H9 (cell line): Measurements from ENCODE around the gene DOCK1. TPM values are rescaled to one million over a fixed set of nuclear protein-coding genes. Genes with fewer than 3 reads are reported as not detected.

Source experiments
- DNase-seq: peaks from one replicate; pipeline ENCODE4 v3.0.0-alpha.2; 2017
- H2AFZ ChIP-seq: one replicate; pipeline ENCODE4 v1.6.1; 2013; ENCODE audit warnings: mild to moderate bottlenecking, low read length, control low read depth, moderate library complexity
- H2AK5ac ChIP-seq: 2 replicates; pipeline ENCODE4 v1.6.1; 2013; ENCODE audit warnings: low read length, control low read depth, mixed read lengths; ENCODE audit not compliant: insufficient read length
- H2BK120ac ChIP-seq: one replicate; pipeline ENCODE4 v1.6.1; 2013; ENCODE audit warnings: low read depth, mild to moderate bottlenecking, low read length, control low read depth, inconsistent platforms; ENCODE audit not compliant: poor library complexity, severe bottlenecking
- H2BK12ac ChIP-seq: 2 replicates; pipeline ENCODE4 v1.6.1; 2013; ENCODE audit warnings: low read length, control low read depth, mixed read lengths, low read depth; ENCODE audit not compliant: insufficient read length
- H2BK15ac ChIP-seq: 2 replicates; pipeline ENCODE4 v1.6.1; 2013; ENCODE audit warnings: low read depth, low read length, control low read depth
- H2BK20ac ChIP-seq: one replicate; pipeline ENCODE4 v1.6.1; 2013; ENCODE audit warnings: low read depth, mild to moderate bottlenecking, low read length, control low read depth, inconsistent platforms; ENCODE audit not compliant: poor library complexity, severe bottlenecking
- H2BK5ac ChIP-seq: 2 replicates; pipeline ENCODE4 v1.6.1; 2013; ENCODE audit warnings: low read length, control low read depth, mixed read lengths; ENCODE audit not compliant: insufficient read length
- H3K14ac ChIP-seq: 2 replicates; pipeline ENCODE4 v1.6.1; 2013; ENCODE audit warnings: low read length, control low read depth; ENCODE audit not compliant: insufficient read depth
- H3K18ac ChIP-seq: 2 replicates; pipeline ENCODE4 v1.6.1; 2013; ENCODE audit warnings: low read depth, mild to moderate bottlenecking, mixed read lengths, low read length, control low read depth; ENCODE audit not compliant: insufficient read length
- H3K23ac ChIP-seq: 2 replicates; pipeline ENCODE4 v1.6.1; 2013; ENCODE audit warnings: low read length, control low read depth, mixed read lengths, low read depth; ENCODE audit not compliant: insufficient read length
- H3K23me2 ChIP-seq: 2 replicates; pipeline ENCODE4 v1.6.1; 2013; ENCODE audit warnings: low read depth, mild to moderate bottlenecking, mixed read lengths, low read length, control low read depth; ENCODE audit not compliant: insufficient read length, poor library complexity, severe bottlenecking
- H3K27ac ChIP-seq: 2 replicates; pipeline ENCODE4 v1.5.1; 2013; ENCODE audit warnings: low read length, control low read depth, mixed read lengths, low read depth; ENCODE audit not compliant: insufficient read length
- H3K27me3 ChIP-seq: 2 replicates; pipeline ENCODE4 v1.6.1; 2013; ENCODE audit warnings: low read length, control low read depth, inconsistent platforms; ENCODE audit not compliant: insufficient read depth
- H3K4ac ChIP-seq: 2 replicates; pipeline ENCODE4 v1.6.1; 2013; ENCODE audit warnings: low read depth, mild to moderate bottlenecking, control low read depth, inconsistent platforms, low read length, moderate library complexity
- H3K4me1 ChIP-seq: 2 replicates; pipeline ENCODE4 v1.6.1; 2013; ENCODE audit warnings: low read length, control low read depth, inconsistent platforms; ENCODE audit not compliant: insufficient read depth
- H3K4me2 ChIP-seq: 2 replicates; pipeline ENCODE4 v1.6.1; 2013; ENCODE audit warnings: low read length, control low read depth, mixed read lengths; ENCODE audit not compliant: insufficient read length, insufficient read depth
- H3K56ac ChIP-seq: 2 replicates; pipeline ENCODE4 v1.6.1; 2013; ENCODE audit warnings: low read depth, mild to moderate bottlenecking, mixed read lengths, low read length, control low read depth; ENCODE audit not compliant: insufficient read length
- H3K79me1 ChIP-seq: 2 replicates; pipeline ENCODE4 v1.6.1; 2013; ENCODE audit warnings: low read depth, mild to moderate bottlenecking, moderate library complexity, low read length, control low read depth, inconsistent platforms; ENCODE audit not compliant: insufficient read depth, poor library complexity, severe bottlenecking
- H3K79me2 ChIP-seq: 2 replicates; pipeline ENCODE4 v1.6.1; 2013; ENCODE audit warnings: low read length, control low read depth, inconsistent platforms; ENCODE audit not compliant: insufficient read depth
- H3K9ac ChIP-seq: 2 replicates; pipeline ENCODE4 v1.6.1; 2013; ENCODE audit warnings: low read length, control low read depth, mixed read lengths; ENCODE audit not compliant: insufficient read length; ENCODE audit errors: extremely low read depth
- H3K9me3 ChIP-seq: one replicate; pipeline ENCODE4 v1.6.1; 2013; ENCODE audit warnings: low read depth, low read length, inconsistent platforms; ENCODE audit not compliant: control insufficient read depth
- H3T11ph ChIP-seq: one replicate; pipeline ENCODE4 v1.6.1; 2013; ENCODE audit warnings: mild to moderate bottlenecking, low read length, control low read depth, inconsistent platforms
- H4K20me1 ChIP-seq: one replicate; pipeline ENCODE4 v1.6.1; 2013; ENCODE audit not compliant: control insufficient read depth, insufficient read length, insufficient read depth
- H4K5ac ChIP-seq: 2 replicates; pipeline ENCODE4 v1.6.1; 2013; ENCODE audit warnings: low read depth, mild to moderate bottlenecking, mixed read lengths, low read length, control low read depth; ENCODE audit not compliant: insufficient read length
- H4K8ac ChIP-seq: replicated peaks from 2 replicates; pipeline ENCODE4 v1.6.1; 2013; ENCODE audit warnings: low read length, control low read depth, mixed read lengths, low read depth; ENCODE audit not compliant: insufficient read length
- H4K91ac ChIP-seq: 2 replicates; pipeline ENCODE4 v1.6.1; 2013; ENCODE audit warnings: low read depth, mild to moderate bottlenecking, moderate library complexity, mixed read lengths, low read length, control low read depth; ENCODE audit not compliant: insufficient read length
- H3K27ac Mint-ChIP-seq, 3 experiments: 2 replicates in 2 of 3; 3 replicates in 1 of 3; pipeline ENCODE4 v1.8.0; 2020 to 2021; ENCODE audit warnings: mixed read lengths in 3 of 3, mild to moderate bottlenecking in 1 of 3, moderate library complexity in 1 of 3
- H3K27me3 Mint-ChIP-seq: 2 replicates; pipeline ENCODE4 v1.8.0; 2021; ENCODE audit warnings: low read depth, mild to moderate bottlenecking, moderate library complexity, mixed read lengths
- H3K36me3 Mint-ChIP-seq, 3 experiments: 2 replicates in 2 of 3; 3 replicates in 1 of 3; pipeline ENCODE4 v1.8.0; 2020 to 2021; ENCODE audit warnings: low read depth in 3 of 3, mixed read lengths in 3 of 3; ENCODE audit not compliant: insufficient read depth in 1 of 3
- H3K4me1 Mint-ChIP-seq, 2 experiments: 2 replicates each; pipeline ENCODE4 v1.8.0; 2020; ENCODE audit warnings: mixed read lengths in 2 of 2
- H3K4me3 Mint-ChIP-seq, 2 experiments: 2 replicates in 1 of 2; 3 replicates in 1 of 2; pipeline ENCODE4 v1.8.0; 2020 to 2021; ENCODE audit warnings: mild to moderate bottlenecking in 2 of 2, mixed read lengths in 2 of 2, moderate library complexity in 1 of 2
- H3K9me3 Mint-ChIP-seq, 2 experiments: 2 replicates in 1 of 2; 3 replicates in 1 of 2; pipeline ENCODE4 v1.8.0; 2020; ENCODE audit warnings: mild to moderate bottlenecking in 2 of 2, mixed read lengths in 2 of 2, moderate library complexity in 1 of 2
- WGBS: extraction: QIAGEN DNeasy Blood & Tissue Kit; methylation state at CpG from one replicate; pipeline ENCODE4 v1.1.7; 2013; ENCODE audit warnings: missing lambda C conversion rate, low lambda C conversion rate, mixed read lengths; ENCODE audit not compliant: insufficient read length; ENCODE audit errors: extremely low coverage; 5-methylcytosine and 5-hydroxymethylcytosine counted together
- total RNA-seq: library from RNA; stranded (reverse); gene quantifications from 2 replicates; pipeline ENCODE4 v1.2.1, GENCODE V29; 2021
- TF ChIP-seq, protein P1 (sequence below): fragments of 200-600 bp; sonication (generic); conservative IDR thresholded peaks from 3 replicates; pipeline ENCODE4 v1.8.0; 2021; ENCODE audit warnings: antibody characterized with exemption, mild to moderate bottlenecking

DOCK1 gene
- total RNA-seq, 1 experiment from 2014 or later = 57.0 TPM

GRCh38 chr10:127040756-127041155 lies 135.5 kb downstream of the DOCK1 start:
- Histone ChIP-seq H3K27ac (no peak overlapping the region), H3T11ph (no peak overlapping the region), H3K23me2 (no peaks in the 10 kb centered on the region), H3K9me3 (no peaks in the 10 kb centered on the region), H2AK5ac (no peak overlapping the region), H2BK5ac (no peak overlapping the region), H3K23ac (no peak overlapping the region), H2AFZ (no peak overlapping the region), H3K56ac (no peak overlapping the region), H3K4ac (no peak overlapping the region), H4K20me1 (no peaks in the 10 kb centered on the region), H3K4me2 (no peak overlapping the region), H4K91ac (no peak overlapping the region), H3K79me2 (no peaks in the 10 kb centered on the region), H2BK15ac (no peak overlapping the region), H3K9ac (no peak overlapping the region), H3K4me1 (no peaks in the 10 kb centered on the region), H4K8ac (no peak overlapping the region), H4K5ac (no peak overlapping the region), H3K18ac (no peak overlapping the region), H2BK12ac (no peak overlapping the region), H3K27me3 (no peaks in the 10 kb centered on the region), H3K79me1 (no peaks in the 10 kb centered on the region), H2BK20ac (no peak overlapping the region), H3K14ac (no peak overlapping the region), H2BK120ac (no peak overlapping the region)
- DNase-seq = no peak
- no peaks in the 10 kb centered on the region for H3K9me3 Mint-ChIP-seq
- TF ChIP-seq, protein P1, sequence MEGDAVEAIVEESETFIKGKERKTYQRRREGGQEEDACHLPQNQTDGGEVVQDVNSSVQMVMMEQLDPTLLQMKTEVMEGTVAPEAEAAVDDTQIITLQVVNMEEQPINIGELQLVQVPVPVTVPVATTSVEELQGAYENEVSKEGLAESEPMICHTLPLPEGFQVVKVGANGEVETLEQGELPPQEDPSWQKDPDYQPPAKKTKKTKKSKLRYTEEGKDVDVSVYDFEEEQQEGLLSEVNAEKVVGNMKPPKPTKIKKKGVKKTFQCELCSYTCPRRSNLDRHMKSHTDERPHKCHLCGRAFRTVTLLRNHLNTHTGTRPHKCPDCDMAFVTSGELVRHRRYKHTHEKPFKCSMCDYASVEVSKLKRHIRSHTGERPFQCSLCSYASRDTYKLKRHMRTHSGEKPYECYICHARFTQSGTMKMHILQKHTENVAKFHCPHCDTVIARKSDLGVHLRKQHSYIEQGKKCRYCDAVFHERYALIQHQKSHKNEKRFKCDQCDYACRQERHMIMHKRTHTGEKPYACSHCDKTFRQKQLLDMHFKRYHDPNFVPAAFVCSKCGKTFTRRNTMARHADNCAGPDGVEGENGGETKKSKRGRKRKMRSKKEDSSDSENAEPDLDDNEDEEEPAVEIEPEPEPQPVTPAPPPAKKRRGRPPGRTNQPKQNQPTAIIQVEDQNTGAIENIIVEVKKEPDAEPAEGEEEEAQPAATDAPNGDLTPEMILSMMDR = no peak
- peaks cover 27 to 80% (median 49%) of the 10 kb centered on the region in 3 experiments; a peak in 6 of 7 replicates for H3K36me3 Mint-ChIP-seq
- H3K4me3 Mint-ChIP-seq = no peak overlapping the region
- H3K4me1 Mint-ChIP-seq = no peaks in the 10 kb centered on the region
- H3K27me3 Mint-ChIP-seq = no peaks in the 10 kb centered on the region; the same call in 1 of the 2 replicates
- peak overlapping the region in 1 of 3 experiments; percentile 70; a peak in 1 of 7 replicates for H3K27ac Mint-ChIP-seq
- no CpG with 5 or more reads among the region's 4 CpGs for WGBS
